Lower leg skin (tissue), 3 donors: Measurements from ENCODE around the gene DCDC2.

ENCODE experiments used
- POLR2A ChIP-seq, 2 donors: fragments of 450-650 bp; IDR thresholded peaks; one replicate each; pipeline ENCODE4 v1.6.1; 2016 to 2017; ENCODE audit warnings: antibody characterized with exemption in 2 of 2, mild to moderate bottlenecking in 1 of 2, moderate library complexity in 1 of 2
- TF ChIP-seq, protein P1 (sequence below), 3 donors: fragments of 450-650 bp; IDR thresholded peaks; one replicate each; pipeline ENCODE4 v1.5.1; 2016; ENCODE audit warnings: antibody characterized with exemption in 3 of 3, mild to moderate bottlenecking in 3 of 3, moderate library complexity in 2 of 3

DNA sequence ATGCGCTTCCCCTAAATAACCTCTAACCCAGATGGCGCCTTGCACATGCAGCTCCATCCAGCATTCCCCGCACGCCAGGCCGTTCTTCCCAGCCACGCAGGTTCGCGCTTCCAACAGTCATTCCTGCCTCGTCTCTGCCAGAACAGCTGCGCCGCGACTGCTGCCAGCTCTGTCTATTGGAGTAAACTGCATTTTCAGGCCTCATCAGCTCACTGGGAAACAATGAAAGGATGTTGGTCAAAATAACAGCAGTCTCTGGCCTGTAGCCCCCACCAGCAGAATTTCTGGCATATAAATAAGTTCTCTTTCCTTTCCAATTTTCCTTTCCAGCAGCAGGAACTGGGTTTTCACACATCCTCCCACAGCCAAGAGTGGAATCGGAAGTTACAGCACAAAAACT is 217.3 kb downstream of the DCDC2 start:
- TF ChIP-seq, protein P1, sequence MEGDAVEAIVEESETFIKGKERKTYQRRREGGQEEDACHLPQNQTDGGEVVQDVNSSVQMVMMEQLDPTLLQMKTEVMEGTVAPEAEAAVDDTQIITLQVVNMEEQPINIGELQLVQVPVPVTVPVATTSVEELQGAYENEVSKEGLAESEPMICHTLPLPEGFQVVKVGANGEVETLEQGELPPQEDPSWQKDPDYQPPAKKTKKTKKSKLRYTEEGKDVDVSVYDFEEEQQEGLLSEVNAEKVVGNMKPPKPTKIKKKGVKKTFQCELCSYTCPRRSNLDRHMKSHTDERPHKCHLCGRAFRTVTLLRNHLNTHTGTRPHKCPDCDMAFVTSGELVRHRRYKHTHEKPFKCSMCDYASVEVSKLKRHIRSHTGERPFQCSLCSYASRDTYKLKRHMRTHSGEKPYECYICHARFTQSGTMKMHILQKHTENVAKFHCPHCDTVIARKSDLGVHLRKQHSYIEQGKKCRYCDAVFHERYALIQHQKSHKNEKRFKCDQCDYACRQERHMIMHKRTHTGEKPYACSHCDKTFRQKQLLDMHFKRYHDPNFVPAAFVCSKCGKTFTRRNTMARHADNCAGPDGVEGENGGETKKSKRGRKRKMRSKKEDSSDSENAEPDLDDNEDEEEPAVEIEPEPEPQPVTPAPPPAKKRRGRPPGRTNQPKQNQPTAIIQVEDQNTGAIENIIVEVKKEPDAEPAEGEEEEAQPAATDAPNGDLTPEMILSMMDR (IDR thresholded peaks at IDR 0.05) = no peak
- no peak for TF ChIP-seq POLR2A (IDR thresholded peaks at IDR 0.05)
